ENCODE results near the gene MRPL53.
"Not testable (repeated sequence)": the region's sequence is repeated elsewhere in the genome, so short reads cannot be mapped to it uniquely, and the experiment has no call there.

Gene MRPL53

GRCh38 chr2:74447230-74447999 lies 25.1 kb downstream of the MRPL53 start:
- DNase-seq, result no peak

- DNase-seq, result no peak
These were observed 27.8 kb downstream of the MRPL53 start for GRCh38 chr2:74444498-74445318.

- DNase-seq, result not testable (repeated sequence)
These were observed 29.8 kb downstream of the MRPL53 start for GRCh38 chr2:74442483-74443297.

GRCh38 chr2:74441690-74442482 lies 30.6 kb downstream of the MRPL53 start, which contains the start of gene RTKN:
TSS of gene RTKN (minus strand) at chr2:74441937. CDS start at chr2:74441816, 121 bp downstream.
- peak; percentile 46 for DNase-seq

GRCh38 chr2:74441170-74441689 lies 31.2 kb downstream of the MRPL53 start:
- no peak for DNase-seq

GRCh38 chr2:74440378-74441169 lies 31.9 kb downstream of the MRPL53 start:
- DNase-seq, result peak; percentile 47

- no peak for DNase-seq
These were observed 32.6 kb downstream of the MRPL53 start for GRCh38 chr2:74439803-74440377.

- DNase-seq, result no peak
These were observed 33.1 kb downstream of the MRPL53 start for GRCh38 chr2:74439373-74439772.

- DNase-seq, result no peak
These were observed 34.2 kb downstream of the MRPL53 start for GRCh38 chr2:74438248-74438647.

GRCh38 chr2:74436848-74437695 lies 35.4 kb downstream of the MRPL53 start:
- DNase-seq, result no peak

GRCh38 chr2:74436111-74436805 lies 36.2 kb downstream of the MRPL53 start:
- DNase-seq, result no peak

GRCh38 chr2:74430502-74430901 lies 42.0 kb downstream of the MRPL53 start:
- DNase-seq, result no peak

- no peak for DNase-seq
These were observed 42.7 kb downstream of the MRPL53 start for GRCh38 chr2:74429487-74430451.

- no peak for DNase-seq
These were observed 43.8 kb downstream of the MRPL53 start for GRCh38 chr2:74428675-74429074.

- DNase-seq, result no peak
These were observed 44.9 kb downstream of the MRPL53 start for GRCh38 chr2:74427551-74427950.

- no peak for DNase-seq
These were observed 46.2 kb downstream of the MRPL53 start for GRCh38 chr2:74426181-74426758.

- DNase-seq, result no peak
These were observed 47.0 kb downstream of the MRPL53 start for GRCh38 chr2:74425523-74425922.
